ENCODE results near the gene CCDC127.

DNA sequence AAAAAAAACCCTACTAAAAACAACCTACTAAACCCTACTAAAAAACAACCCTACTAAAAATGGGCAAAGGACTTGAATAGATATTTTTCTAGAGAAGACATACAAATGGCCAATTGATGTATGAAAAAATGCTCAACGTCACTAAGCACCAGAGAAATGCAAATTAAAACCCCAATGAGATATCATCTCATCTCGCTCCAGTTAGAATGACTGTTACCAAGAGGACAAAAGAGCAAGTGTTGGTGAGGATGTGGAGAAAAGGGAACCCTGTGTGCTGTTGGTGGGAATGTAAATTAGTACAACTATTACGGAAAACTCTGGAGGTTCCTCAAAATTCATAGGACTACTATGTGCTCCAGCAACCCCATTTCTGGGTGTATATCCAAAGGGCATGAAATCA lies 10.9 kb upstream of the CCDC127 start:
- TF ChIP-seq, protein P1, sequence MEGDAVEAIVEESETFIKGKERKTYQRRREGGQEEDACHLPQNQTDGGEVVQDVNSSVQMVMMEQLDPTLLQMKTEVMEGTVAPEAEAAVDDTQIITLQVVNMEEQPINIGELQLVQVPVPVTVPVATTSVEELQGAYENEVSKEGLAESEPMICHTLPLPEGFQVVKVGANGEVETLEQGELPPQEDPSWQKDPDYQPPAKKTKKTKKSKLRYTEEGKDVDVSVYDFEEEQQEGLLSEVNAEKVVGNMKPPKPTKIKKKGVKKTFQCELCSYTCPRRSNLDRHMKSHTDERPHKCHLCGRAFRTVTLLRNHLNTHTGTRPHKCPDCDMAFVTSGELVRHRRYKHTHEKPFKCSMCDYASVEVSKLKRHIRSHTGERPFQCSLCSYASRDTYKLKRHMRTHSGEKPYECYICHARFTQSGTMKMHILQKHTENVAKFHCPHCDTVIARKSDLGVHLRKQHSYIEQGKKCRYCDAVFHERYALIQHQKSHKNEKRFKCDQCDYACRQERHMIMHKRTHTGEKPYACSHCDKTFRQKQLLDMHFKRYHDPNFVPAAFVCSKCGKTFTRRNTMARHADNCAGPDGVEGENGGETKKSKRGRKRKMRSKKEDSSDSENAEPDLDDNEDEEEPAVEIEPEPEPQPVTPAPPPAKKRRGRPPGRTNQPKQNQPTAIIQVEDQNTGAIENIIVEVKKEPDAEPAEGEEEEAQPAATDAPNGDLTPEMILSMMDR (IDR thresholded peaks at IDR 0.05): no peak
- TF ChIP-seq EZH2 (IDR thresholded peaks at IDR 0.05; ENCODE audit: borderline replicate concordance, insufficient read depth, low read depth, low read length, poor library complexity, severe bottlenecking): no peak
